Globus pallidus (tissue), 1 donor: ENCODE data around the gene ARHGAP10.
"Not testable (repeated sequence)": the region's sequence is repeated elsewhere in the genome, so short reads cannot be mapped to it uniquely, and the experiment has no call there.

Experiments
- DNase-seq: peaks from one replicate; pipeline ENCODE4 v3.0.0-alpha.2; 2015; ENCODE audit warnings: low spot score

Gene ARHGAP10

DNA sequence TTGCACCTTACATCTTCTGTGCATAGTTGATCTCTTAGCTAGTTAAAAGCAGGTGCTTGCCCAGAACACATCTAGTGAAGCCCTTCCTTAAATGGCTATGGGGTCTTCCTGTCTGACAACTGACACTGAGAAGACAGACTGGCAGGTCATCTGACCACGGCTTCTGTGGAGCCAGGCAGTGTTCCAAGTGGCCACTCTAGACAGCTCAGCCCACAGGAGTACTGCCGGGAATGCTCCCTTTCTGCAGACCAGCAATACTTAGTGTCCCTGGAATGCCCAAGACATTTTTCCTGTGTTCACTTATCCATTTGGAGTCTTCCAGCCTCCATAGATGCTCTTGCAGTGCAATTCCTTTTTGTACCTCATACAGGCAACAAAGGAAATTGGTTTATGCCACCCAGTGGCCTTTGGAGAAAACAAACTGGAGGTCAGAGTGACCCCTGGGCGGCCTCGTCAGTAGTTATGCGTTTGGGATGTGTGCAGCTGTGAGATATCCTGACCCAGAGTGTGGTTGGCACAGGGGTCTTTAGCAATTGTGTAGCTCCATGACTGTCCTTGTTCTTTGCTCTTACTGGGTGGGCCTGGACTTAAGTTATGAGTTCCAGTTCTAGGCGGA lies 335.5 kb downstream of the ARHGAP10 start:
- DNase-seq: no peak

DNA sequence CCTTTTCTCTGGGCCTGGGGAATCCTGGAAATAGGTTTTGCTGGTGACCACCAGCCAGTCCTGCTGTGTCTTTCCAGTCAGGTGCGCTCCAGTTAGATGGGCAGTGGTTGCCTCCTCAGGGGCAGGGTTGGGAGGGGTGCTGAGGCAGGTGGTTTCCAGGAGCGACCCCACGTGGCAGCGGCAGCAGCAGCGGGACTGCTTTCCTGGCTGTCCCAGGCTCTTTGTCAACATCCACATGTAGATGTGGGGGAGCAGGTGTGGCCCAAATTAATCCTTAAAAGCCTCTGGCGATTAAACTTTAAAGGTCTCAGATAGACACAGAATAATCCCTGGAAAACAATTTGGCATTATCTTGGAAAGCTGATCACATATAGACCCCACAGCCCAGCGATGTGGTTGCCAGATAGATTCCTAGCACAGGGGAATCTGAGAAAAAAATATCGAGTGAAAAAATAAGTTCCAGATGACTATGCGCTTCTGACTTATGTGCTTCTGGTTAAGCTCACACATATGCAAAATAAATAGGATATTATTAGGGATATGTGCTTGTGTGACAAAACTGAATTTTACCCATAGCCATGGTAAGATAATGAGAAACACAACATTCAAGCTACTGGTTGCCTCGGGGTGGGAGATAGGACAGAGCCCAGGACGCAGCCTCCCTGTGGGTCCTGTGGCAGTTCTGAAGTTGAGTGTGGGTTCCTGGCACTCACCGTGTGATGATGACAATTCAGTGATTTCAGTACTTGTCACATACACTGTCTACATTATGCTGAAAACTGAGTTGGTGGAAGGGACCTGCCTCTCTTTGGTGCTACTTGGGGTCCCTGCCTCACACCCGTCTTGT lies 336.4 kb downstream of the ARHGAP10 start:
- DNase-seq: no peak

DNA sequence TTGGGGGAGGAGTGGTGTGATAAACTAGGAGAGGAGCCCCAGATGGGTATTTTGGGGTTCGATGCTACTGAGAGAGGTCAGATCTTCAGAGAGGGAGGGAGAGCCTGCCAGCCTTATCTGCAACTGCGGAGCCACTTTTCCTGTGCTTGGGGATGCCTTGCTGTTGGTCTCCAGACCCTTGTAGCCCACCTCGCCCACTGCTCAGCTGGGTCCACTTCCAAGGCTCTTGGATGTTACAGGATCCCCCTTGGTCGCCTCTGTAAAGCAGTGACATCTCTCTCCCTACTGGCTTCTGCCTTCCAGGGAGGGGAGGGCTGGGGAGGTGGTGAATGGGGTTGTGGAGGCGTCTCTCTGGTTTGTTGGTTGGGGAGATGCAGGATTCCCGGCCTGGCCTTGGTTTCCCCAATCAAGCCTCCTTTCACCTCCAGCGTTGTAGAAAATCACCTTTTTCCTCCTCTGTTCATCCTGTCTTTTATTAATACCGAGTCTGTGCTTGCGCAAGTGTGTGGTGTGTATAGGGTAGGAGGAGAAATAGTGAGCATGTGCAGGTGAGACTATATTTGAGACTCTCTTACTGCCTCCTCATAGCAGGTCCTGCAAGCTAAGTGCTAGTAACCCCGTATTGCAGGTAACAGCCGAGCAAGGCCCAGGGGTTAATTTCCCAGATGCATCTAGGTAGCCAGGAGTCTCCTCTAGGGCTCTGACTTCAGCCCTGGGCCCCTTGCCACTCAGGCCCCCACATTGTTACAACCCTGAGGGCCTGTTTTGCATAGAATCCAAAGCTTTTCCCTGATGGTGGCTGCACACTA lies 337.4 kb downstream of the ARHGAP10 start:
- no peak for DNase-seq

DNA sequence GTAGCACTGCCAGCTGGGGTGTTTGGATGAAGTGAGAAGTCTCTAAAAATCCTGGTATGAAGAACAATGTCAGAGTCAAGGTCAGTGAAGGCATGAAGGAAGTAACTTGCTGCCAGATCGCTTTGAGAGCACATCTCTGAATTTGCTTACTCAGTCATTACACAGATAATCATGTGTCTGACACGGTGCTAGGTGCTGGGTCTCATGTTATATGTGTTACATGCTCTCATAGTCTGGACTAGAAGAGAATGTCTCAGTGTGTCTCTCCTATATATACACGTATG lies 337.9 kb downstream of the ARHGAP10 start:
- no peak for DNase-seq

DNA sequence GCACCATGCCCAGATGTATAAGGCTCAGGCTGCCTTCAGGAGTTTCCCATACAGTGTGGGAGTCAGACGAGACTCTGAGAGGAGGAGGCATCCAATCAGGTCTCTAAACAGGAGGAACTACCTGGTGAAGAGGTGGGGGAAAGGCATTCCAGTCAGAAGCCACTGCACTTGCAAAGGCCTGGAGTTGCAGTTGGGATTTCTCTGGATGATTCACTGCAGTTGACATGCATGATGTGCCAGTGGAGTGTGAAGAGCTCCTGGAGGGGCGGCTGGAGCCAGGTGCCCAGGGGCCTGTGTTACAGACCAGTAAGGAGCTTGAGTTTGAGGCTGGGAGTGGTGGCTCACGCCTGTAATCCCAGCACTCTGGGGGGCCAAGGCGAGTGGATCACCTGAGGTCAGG lies 339.1 kb downstream of the ARHGAP10 start:
- no peak for DNase-seq

DNA sequence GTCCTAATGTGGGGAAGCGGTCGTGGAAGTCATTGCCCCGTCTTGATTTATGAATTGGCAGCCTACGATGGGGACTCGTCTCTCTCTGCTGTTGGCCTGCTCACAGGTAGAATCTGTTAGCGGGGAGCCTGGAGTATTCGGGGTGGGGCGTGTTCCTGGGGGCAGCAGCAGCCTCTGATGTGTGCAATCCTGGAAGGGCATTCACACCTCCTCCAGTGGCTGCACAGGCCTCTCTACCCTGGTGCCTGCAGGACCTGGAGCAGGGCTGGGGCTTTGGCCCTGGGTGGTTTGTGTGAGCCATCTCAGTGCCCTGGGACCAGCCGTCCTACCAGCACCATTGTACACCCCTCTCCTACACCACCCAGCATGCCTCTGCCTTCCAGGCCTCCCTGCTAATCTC lies 340.9 kb downstream of the ARHGAP10 start:
- no peak for DNase-seq

DNA sequence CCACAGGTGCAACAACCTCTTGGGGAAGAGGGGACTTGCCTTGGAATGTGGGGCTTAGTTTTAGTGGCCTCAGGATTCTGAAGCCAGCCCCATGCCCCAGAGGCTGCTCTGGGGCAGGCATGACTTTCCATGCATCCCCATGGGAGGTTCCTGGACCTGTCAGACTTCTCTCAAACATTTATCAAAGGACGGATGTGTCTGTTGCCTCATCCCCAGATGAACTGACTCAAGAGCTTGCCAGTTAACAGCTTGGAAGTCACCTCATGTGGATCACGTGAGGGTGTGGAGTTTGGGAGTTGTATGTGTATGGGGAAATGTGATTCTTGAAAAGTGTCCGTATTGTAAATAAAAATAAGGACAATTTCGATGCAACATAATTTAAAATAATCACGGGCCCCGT lies 341.5 kb downstream of the ARHGAP10 start:
- no peak for DNase-seq

DNA sequence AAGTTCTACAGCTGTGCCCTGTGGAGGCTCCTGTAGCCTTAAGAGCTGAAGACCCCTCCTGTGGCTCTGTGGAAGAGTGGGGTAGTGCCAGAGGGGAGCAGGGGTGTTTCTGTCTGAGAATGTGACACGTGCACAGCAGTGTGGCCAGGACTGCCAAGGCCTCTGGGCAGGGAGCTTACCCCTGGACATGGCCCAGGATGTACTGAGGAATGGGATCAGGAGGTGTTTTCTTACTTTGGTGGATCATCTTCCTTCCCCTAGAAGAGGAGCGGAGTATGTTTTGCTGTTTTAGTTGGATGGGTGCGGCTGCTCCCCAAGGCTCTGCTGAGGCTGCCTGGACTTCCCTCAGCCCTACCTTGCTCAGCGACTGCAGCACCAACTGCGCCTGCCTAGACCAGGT lies 342.6 kb downstream of the ARHGAP10 start:
- DNase-seq: no peak

DNA sequence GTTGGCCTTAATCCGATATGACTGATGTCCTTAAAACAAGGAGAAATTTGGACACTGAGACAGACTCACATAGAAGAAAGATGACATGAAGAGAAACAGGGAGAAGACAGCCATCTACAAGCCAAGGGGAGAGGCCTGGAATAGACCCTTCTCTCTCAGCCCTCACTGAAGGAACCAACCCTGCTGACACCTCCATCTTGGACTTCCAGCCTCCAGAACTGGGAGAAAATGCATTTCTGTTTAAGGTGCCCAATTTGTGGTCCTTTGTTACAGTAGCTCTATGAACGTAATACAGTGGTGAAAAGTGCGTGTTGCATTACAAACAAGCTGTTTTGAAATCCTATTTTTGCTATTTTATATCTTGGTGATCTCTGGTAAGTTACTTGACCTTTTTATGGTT lies 343.6 kb downstream of the ARHGAP10 start:
- no peak for DNase-seq

DNA sequence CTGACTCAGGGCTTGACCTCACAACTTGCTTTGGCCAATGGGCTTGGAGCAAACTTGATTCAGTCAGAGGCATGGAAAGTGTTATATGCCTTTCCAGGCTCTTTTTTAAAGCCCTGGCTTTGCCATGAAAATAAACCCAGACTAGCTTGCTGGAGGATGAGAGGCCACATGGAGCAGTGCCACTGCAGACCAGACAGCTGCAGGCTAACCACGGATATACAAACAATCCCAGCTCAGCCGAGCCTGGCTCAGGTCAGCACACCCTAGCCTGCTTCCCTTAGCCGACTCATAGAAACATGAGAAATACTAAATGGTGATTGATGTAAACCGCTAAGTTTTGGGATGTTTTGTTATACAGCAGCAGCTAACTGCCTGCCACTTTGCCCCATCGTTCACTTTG lies 345.1 kb downstream of the ARHGAP10 start:
- no peak for DNase-seq

DNA sequence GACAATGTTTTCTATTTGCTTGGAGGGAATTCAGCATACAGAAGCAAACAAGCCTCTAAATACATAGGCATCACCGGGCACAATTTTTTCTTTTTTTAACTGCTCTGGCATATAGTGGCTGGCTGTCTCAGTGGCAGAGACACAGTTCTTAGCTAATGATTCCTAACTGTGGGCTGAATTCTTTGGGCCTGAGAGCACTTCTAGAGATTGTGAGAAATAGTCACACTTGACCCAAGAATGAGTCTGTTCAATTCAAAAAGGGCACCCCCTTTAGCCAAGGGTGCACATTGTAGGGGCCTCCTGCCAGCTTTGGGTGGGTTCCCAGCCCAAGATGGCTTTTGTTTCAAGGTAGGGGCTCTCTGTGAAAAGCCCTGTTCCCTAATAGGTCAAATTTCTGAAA lies 345.7 kb downstream of the ARHGAP10 start:
- DNase-seq: no peak

DNA sequence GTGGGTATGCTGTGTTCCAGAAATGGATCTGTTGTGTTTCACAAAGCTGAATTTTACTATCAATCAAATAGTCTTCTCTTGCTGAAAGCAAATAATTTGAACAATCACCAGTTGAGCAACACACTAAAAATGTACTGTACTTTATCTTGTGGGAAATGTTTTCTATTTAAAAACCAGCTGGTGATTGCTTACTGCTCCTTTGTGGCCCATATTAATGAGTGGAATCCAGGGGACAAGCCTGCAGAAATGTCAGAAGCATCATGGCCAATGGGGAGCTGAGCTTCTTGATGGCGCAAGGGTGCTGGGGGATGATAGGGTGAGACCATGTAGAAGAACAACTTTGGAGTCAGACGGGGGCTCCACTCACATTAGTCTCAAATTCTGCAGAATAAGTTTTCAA lies 346.2 kb downstream of the ARHGAP10 start:
- DNase-seq: no peak

DNA sequence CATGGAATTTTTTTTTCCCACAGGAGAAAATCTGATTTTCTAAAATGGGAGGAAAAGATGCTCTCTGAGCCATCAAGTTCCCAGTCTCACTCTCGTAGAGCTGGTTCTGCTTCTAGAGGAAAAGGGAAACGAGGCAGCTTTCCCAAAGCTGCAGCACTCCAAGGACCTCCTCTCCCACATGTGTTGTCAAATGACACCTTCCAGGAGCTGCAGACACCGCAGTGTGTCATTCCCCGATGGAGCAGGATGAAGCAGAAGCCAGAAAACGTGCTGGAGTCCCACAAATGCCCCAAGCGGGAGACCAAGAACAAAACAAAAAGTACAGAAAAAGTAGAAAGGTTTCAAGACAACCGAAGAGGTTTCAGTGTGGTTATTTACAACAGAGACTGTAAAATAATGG lies 348.1 kb downstream of the ARHGAP10 start:
- no peak for DNase-seq

DNA sequence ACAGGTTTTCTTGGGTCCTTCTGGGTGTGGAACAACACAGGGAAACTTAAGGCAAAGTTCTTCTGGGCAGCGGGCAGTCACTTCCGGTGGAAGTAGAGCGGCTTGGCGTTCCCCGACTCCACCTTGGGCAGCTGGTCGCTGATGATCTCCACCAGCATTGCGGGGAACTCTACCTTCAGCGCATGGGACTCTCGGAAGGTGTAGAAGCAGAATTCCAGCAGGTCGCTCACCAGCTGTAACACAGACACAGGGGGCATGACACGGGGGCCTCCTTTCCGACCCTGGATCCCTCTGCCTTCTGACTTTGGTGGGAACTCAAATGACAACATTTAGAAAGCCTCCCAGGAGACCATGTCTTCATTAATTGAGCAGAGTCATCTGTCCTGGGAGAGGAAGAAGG lies 349.4 kb downstream of the ARHGAP10 start:
- DNase-seq: no peak

DNA sequence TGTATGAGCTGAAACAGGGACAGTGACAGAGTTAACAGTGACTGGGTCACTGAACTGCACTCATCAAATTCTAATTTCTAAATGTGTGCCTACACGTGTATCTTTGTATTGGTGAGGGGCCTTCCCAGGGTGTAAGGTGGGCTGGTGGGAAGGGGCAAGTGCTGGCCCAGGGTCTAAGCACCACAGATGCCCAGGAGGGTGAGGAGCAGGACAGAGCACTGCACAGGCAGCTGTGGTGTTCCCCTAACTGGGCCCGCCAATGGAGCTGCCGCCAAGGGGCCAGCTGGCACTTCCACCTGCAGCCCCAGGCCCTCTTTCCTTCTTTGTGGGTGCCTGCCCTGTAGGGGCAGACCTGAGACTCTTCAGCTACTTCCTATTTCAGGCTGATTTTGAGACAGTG lies 349.9 kb downstream of the ARHGAP10 start:
- no peak for DNase-seq

DNA sequence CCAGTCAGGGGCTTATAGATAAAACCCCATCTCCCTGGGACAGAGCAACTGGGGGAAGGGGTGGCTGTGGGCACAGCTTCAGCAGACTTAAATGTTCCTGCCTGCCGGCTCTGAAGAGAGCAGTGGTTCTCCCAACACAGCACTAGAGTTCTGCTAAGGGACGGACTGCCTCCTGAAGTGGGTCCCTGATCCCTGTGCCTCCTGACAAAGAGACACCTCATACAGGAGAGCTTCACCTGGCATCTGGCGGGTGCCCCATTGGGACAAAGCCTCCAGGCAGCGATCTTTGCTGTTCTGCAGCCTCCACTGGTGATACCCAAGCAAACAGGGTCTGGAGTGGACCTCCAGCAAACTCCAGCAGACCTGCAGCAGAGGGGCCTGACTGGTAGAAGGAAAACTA lies 351.2 kb downstream of the ARHGAP10 start:
- DNase-seq: not testable (repeated sequence)

DNA sequence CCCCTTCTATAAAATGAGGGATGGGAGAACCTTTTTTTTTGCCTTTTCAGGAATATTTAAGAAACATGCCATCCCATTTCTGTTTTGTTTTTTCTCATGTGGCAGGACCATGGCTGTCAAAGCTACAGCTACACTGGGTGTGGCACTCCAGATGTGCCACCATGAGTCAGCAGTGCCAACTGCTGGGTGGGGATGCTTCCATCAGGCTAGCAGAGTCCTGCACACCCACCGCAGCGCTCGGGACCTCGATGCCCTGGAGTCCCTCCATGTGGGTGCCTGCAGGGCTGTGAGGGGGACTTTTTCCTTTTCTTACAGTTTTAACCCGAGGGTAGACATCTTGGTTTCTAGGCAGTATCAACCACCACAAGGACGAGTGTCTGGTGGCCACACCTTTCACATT lies 357.7 kb downstream of the ARHGAP10 start:
- DNase-seq: no peak

DNA sequence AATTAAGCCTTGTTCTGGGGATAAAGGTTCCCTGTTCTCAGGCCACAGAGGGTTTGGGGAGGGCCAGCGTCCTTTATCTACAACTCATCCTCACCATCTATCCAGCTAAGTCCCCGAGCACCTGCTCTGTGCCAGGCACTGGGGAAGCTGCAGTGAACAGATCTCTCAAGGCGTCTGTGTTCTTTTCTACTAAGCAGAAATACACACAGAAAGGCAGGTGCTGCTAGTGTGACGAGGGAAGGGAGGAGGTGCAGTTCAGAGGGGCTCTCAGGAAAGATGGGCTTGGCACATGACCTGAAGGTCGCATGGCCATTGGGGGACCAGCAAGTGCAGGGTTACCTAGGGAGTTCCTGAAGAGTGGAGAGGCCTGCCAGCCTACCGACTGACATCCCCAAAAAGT lies 358.1 kb downstream of the ARHGAP10 start:
- DNase-seq: no peak

DNA sequence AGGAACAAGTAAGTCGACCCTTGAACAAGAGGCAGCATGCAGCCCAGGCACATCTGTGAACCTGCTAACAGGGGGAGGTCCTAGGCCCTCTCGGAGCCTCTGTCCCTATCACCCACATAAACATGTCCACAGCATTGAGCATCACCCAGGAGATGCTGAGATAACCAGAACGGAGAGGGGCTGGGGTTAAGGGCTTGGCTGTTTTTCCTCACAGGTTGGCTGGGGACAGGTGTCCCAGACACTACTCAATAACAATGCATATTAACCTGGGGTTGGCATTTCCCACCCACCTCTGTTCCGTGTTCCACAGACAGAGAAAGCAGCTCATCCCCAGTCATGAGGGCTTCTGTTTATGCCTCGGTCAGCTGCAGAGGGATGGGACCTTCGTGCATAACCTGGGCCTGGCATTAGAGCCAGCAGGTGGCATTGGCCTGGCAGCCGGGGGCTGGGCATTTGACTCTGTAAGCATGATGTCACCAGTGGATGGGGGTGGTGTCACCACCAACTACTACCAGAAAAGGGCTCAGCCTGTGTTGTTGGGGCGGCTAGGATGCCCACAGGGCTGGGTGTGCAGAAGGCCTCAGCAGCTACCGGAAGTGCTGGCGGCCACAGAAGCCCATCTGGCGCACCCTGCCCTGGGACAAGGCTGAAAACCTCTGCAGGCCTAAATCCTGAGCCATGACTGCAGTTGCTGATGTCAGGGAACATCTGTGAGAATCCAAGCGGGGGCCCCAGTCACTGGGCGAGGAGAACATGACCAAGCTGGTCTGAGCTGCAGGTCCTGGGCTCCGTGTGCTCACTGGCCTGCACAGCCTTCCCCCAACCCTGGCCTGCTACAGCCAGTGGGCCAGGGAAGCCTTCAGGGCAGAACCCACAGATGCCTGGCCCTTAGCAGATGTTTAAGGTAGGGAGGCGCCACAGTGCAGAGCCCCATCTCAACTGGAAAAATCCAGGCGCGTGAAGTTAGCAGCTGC lies 358.9 kb downstream of the ARHGAP10 start:
- no peak for DNase-seq

DNA sequence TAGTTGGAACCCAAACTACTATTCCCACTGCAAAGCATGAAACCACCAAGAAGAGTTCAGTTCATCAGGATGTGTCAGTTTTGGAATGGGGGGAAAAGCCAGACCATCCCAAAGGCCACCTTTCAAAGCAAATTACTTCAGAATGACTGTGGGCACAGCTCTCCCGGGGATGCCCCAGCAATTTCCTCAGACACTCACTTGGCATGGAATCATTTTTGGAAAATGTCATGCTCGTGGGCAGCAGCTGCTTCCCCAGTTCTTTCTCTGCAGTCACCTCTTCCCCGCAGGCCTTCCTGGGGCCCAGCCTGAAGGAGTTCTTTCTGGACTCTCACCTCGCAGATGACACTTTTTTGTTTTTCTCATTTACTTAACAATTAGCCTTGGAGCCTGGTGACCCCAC lies 360.0 kb downstream of the ARHGAP10 start:
- DNase-seq: no peak

DNA sequence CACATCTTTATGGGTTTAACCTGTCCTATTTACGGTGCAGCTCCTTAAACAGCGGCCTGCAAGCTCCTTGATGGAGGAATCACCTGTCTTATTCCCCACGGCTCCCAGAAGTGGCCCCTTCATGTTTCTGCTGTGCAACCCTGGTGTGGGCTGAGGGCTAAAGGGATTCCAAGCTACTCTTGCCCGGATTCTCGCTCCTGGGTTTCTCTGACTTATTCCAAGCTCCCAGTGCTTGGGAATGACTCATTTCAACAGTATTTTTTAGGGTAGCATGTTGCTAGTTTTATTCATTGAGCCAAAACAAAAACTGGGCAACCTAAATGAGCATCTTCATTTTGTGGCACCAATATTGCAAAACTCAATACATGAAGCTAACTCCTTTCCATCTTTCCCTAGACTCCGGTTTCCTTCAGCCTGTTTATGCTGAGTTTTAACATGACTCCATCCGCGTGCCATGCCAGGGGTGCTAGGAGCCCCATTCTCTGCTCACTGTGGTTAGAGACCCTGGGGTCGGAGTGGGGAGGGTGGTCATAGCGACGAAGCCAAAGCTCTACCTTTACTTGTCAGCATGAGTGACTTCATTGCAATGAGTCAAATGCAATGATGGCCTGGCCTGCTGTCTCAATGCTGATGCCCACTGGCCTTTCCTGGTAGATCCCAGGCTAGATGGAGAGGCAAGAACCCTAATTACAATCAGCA lies 360.6 kb downstream of the ARHGAP10 start:
- no peak for DNase-seq
